ENCODE results near the gene SUGCT.

DNA sequence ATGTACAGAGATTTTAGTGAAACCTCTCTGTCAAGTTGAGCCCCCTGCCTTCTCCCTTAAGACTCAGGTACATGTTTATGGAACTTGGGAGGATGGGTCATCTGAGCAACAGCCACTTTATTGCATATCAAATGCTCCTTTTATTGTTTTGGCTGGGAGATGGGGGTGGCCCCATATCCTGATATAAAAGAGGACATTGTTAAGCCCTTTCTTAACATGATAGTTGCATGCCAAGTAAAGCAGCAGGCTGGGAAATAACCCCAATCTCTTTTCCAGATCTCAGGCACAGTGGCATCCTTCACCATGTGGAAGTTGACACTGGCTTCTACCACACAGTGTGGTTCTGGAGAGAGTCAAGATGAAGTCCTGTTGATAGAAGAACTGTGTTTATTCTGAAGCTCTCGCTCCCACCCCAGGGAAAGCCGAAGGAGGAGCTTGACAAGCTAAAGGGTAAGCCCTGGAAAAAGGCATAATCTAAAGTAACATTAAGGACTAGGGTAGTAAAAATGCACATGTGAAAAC is 746.7 kb downstream of the SUGCT start:
- TF ChIP-seq POLR2AphosphoS5 (IDR thresholded peaks at IDR 0.05), result no peak
- TF ChIP-seq CTCF (IDR thresholded peaks at IDR 0.05 in 8 of 11, conservative IDR thresholded peaks at IDR 0.05 in 3 of 11), result no peak
